Pancreas (tissue), 10 donors: ENCODE data around the gene AGAP3. TPM values are rescaled to one million over a fixed set of nuclear protein-coding genes. Genes with fewer than 3 reads are reported as not detected.

ENCODE experiments used
- ATAC-seq, 4 donors: fragments of 200-7000 bp; cut with Tn5 transposase; one replicate each; pipeline versions ENCODE4 v1.8.0 to v1.9.1; 2020; ENCODE audit warnings: mild to moderate bottlenecking in 4 of 4, moderate library complexity in 4 of 4
- DNase-seq, 6 donors: peaks; one replicate each; pipeline ENCODE4 v3.0.0-alpha.2; 2020
- FAIRE-seq: peaks from 2 replicates; lab custom pipeline; 2012; peaks lifted over from hg19 to GRCh38; lab: Jason Lieb, UNC
- H3K27ac ChIP-seq, 4 donors: fragments of 200-600 bp; sonication (generic); 1 replicate in 3 of 4; 2 replicates in 1 of 4; pipeline versions ENCODE4 v1.5.0 to v1.8.0; 2020
- H3K27me3 ChIP-seq, 4 donors: fragments of 200-600 bp; one replicate each; pipeline ENCODE4 v1.8.0; 2021
- H3K36me3 ChIP-seq, 3 donors: fragments of 200-600 bp; sonication (generic) in 1 of 3; one replicate each; pipeline versions ENCODE4 v1.5.0 to v1.8.0; 2020 to 2021
- H3K4me1 ChIP-seq, 3 donors: fragments of 200-600 bp; one replicate each; pipeline ENCODE4 v1.8.0; 2021
- H3K4me3 ChIP-seq, 4 donors: fragments of 200-600 bp; sonication (generic) in 2 of 4; one replicate each; pipeline versions ENCODE4 v1.5.0 to v1.8.0; 2020 to 2021
- H3K9me3 ChIP-seq, 4 donors: fragments of 200-600 bp; one replicate each; pipeline ENCODE4 v1.8.0; 2021
- CTCF ChIP-seq, 4 donors: fragments of 200-600 bp; sonication (generic) in 3 of 4; IDR thresholded peaks; one replicate each; pipeline versions ENCODE4 v1.5.0 to v1.8.0; 2021; ENCODE audit warnings: antibody characterized with exemption in 4 of 4
- WGBS, 2 donors: extraction: QIAGEN DNeasy Blood & Tissue Kit; methylation state at CpG; one replicate each; pipeline ENCODE4 v1.1.7; 2013; 5-methylcytosine and 5-hydroxymethylcytosine counted together
- intact Hi-C, 3 donors: fragments of 100-400 bp; cut with DNase I; formaldehyde crosslinking; loops; one replicate each; pipeline versions ENCODE4 v1.11.1 to v1.14.2; 2022
- polyA plus RNA-seq, 2 donors: library from polyadenylated mRNA; stranded (reverse); fragments of 200-250 nt; gene quantifications; one replicate each; pipeline ENCODE4 v1.2.3, GENCODE V29; 2013
- total RNA-seq, 6 donors: library from RNA; stranded (reverse); fragmentation: NEBNext Ultra II Directional in 4 of 6; extraction: Animal tissue kit (Norgen Biotek cat#: 25700) in 4 of 6; gene quantifications; one replicate each; pipeline versions ENCODE4 v1.2.1 to v1.2.4, GENCODE V29; 2021 to 2023
- donor health status: healthy with polysubstance abuse.
- donor health status: DM: no; HTN: no; CAD: no; lungs with moderate emphysema.
- donor health status: DM: no; HTN: no; CAD: no.
- donor health status: control.
- donor health status: control.
- donor health status: Bipolar disorder and iron deficiency.
- donor health status: DM: yes; HTN: yes; CAD: no.
- donor health status: DM: no; HTN: no; CAD: no.
- donor health status: DM: no; HTN: no; CAD: no.
- donor health status: DM: yes; HTN: yes; CAD: no.

Gene AGAP3
- total and polyA plus RNA-seq, 8 donors: 41.5 to 93.9 (median 58.4) TPM

GRCh38 chr7:151076863-151077704 is 9.2 kb upstream of the AGAP3 start:
- no peak for ATAC-seq
- TF ChIP-seq CTCF (IDR thresholded peaks at IDR 0.05): no peak
- 66 to 67% methylated on average over 32 to 33 of the region's 33 CpGs for WGBS, 2 donors
- FAIRE-seq: no peak
- H3K4me3 ChIP-seq: no peak overlapping the region
- intact Hi-C loops: no loop called here
- no peaks in the 10 kb centered on the region for H3K27me3 ChIP-seq
- no peak overlapping the region for H3K27ac ChIP-seq
- no peaks in the 10 kb centered on the region for H3K9me3 ChIP-seq
- peaks cover 0 to 28% (median 13%) of the 10 kb centered on the region in 3 donors for H3K36me3 ChIP-seq
- DNase-seq: peak in 2 of 6 donors; percentile 38 to 84
- H3K4me1 ChIP-seq: peaks cover 7 to 23% (median 11%) of the 10 kb centered on the region in 3 donors

GRCh38 chr7:151077705-151078232 is 8.5 kb upstream of the AGAP3 start:
- DNase-seq (peak in 3 of 6 donors; percentile 11 to 75 (median 29)), ATAC-seq (no peak), FAIRE-seq (no peak)
- TF ChIP-seq CTCF (IDR thresholded peaks at IDR 0.05): no peak
- Histone ChIP-seq H3K36me3 (peaks cover 0 to 25% (median 6%) of the 10 kb centered on the region in 3 donors), H3K27me3 (no peaks in the 10 kb centered on the region), H3K27ac (no peak overlapping the region), H3K9me3 (no peaks in the 10 kb centered on the region), H3K4me1 (peaks cover 11 to 29% (median 16%) of the 10 kb centered on the region in 3 donors), H3K4me3 (no peak overlapping the region)
- intact Hi-C loops: loop anchor here in 1 of 3 donors (2.0 kb wide), 1 partner anchor 13 kb away; no protein-coding TSS in a partner anchor
- 54 to 66% methylated on average over 10 of the region's 10 CpGs for WGBS, 2 donors

DNA sequence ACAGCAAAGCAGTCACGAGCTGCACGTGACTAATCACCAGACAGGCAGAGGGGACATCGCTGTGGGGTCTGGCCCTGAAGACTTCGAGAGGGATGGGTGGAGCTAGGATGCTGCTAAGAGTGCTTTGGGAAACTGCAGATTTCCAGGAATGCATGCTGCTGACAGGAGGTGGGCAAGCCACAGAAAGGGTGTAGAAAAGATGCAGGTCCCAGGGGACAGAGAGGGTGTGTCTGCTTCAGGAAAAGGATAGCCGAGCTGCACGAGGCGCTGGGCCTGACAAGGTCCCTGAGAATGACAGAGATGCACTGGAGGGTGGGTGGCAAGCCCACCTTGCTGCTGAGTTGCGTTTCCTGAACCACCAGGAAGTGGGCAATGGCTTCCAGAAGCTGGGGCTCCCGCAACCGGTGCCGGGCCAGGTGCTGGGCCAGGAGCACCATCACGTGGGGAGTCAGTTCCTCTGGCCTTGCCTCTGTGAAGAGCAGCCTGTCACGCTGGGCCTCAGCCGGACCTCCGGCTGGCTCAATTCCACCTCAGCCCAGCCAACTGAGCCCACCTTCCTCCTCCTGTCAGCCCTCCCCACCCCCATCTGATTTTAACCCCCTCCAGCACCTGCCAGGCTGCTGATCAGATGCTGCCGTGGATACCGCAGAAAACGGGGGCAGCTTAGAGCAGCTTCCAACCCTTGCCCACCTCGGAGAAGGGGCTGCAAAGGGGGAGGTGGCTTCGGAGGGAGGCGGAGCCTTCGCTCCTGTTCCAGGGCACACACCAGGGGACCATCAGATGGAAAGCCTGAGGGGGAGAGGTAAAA is 7.8 kb upstream of the AGAP3 start:
- Histone ChIP-seq H3K36me3 (peaks cover 0 to 23% (median 4%) of the 10 kb centered on the region in 3 donors), H3K27ac (no peak overlapping the region), H3K27me3 (no peaks in the 10 kb centered on the region), H3K4me1 (peaks cover 11 to 29% (median 16%) of the 10 kb centered on the region in 3 donors), H3K9me3 (no peaks in the 10 kb centered on the region), H3K4me3 (no peak overlapping the region)
- TF ChIP-seq CTCF (IDR thresholded peaks at IDR 0.05): no peak
- no peak for ATAC-seq
- FAIRE-seq: no peak
- WGBS, 2 donors: 47 to 52% methylated on average over 22 of the region's 22 CpGs
- peak in 2 of 6 donors; percentile 24 to 75 for DNase-seq
- intact Hi-C loops: loop anchor here in 1 of 3 donors (2.0 kb wide), 1 partner anchor 14 kb away; no protein-coding TSS in a partner anchor

- no peak for FAIRE-seq
- H3K27me3 ChIP-seq: no peaks in the 10 kb centered on the region
- intact Hi-C loops: loop anchor here in 1 of 3 donors (2.0 kb wide), 1 partner anchor 15 kb away; no protein-coding TSS in a partner anchor
- no peak overlapping the region for H3K27ac ChIP-seq
- no peak for ATAC-seq
- WGBS, 2 donors: 58 to 71% methylated on average over 27 of the region's 27 CpGs
- peaks cover 18 to 37% (median 21%) of the 10 kb centered on the region in 3 donors for H3K4me1 ChIP-seq
- H3K4me3 ChIP-seq: peak overlapping the region in 3 of 4 donors; percentile 94 to 99 (median 95)
- peaks cover 0 to 14% (median 4%) of the 10 kb centered on the region in 3 donors for H3K36me3 ChIP-seq
- DNase-seq: peak in 2 of 6 donors; percentile 28 to 72
- no peaks in the 10 kb centered on the region for H3K9me3 ChIP-seq
- TF ChIP-seq CTCF (IDR thresholded peaks at IDR 0.05): no peak
Measured at GRCh38 chr7:151079199-151079910, 6.9 kb upstream of the AGAP3 start.
